Measurements from ENCODE around the gene CMSS1.

DNA sequence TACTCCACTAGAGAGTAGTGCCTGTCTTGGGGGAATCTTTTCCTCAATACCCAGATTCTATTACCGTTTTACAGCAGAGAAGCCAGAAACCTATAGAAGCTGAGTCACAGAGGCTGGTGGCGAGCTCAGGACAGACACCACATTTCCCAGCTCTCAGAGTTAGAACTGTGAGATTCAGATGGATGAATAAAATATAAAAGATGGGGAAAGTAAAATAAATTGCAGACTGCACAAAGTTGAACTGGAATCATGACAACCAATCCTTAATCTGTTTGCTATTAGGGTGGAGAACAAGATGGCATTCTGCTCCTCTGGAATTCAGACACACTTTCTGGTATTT, 40.5 kb upstream of the CMSS1 start:
- TF ChIP-seq, protein P1, sequence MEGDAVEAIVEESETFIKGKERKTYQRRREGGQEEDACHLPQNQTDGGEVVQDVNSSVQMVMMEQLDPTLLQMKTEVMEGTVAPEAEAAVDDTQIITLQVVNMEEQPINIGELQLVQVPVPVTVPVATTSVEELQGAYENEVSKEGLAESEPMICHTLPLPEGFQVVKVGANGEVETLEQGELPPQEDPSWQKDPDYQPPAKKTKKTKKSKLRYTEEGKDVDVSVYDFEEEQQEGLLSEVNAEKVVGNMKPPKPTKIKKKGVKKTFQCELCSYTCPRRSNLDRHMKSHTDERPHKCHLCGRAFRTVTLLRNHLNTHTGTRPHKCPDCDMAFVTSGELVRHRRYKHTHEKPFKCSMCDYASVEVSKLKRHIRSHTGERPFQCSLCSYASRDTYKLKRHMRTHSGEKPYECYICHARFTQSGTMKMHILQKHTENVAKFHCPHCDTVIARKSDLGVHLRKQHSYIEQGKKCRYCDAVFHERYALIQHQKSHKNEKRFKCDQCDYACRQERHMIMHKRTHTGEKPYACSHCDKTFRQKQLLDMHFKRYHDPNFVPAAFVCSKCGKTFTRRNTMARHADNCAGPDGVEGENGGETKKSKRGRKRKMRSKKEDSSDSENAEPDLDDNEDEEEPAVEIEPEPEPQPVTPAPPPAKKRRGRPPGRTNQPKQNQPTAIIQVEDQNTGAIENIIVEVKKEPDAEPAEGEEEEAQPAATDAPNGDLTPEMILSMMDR (IDR thresholded peaks at IDR 0.05), result no peak
- no peak for TF ChIP-seq EZH2 (IDR thresholded peaks at IDR 0.05)

All from neural progenitor cell (in vitro differentiated cells).